ENCODE measurements around the gene HAUS8. TPM values are rescaled to one million over a fixed set of nuclear protein-coding genes. Genes with fewer than 3 reads are reported as not detected.
"Not testable (repeated sequence)": the region's sequence is repeated elsewhere in the genome, so short reads cannot be mapped to it uniquely, and the experiment has no call there.

Gene HAUS8
- polyA plus RNA-seq, 3 donors from 2014 or later: 1.0 to 9.8 (median 4.9) TPM

GRCh38 chr19:17109962-17110598 is 34.8 kb upstream of the HAUS8 start:
- Mint-ChIP-seq H3K4me3 (peak overlapping the region; percentile 41 to 62 (median 50)), H3K9me3 (no peaks in the 10 kb centered on the region), H3K27ac (peak overlapping the region; percentile 66 to 84 (median 81)), H3K4me1 (peaks cover 68 to 82% of the 10 kb centered on the region in 2 donors), H3K27me3 (ENCODE audit: low read depth in 3 of 3) (peaks cover 2 to 8% (median 3%) of the 10 kb centered on the region in 3 donors), H3K36me3 (peaks cover 3 to 14% (median 4%) of the 10 kb centered on the region in 3 donors)
- DNase-seq: peak; percentile 26 to 45 (median 44)

- DNase-seq: no peak
- Mint-ChIP-seq H3K27ac (peak overlapping the region in 5 of 6 donors; percentile 64 to 84 (median 81)), H3K36me3 (peaks cover 3 to 14% (median 6%) of the 10 kb centered on the region in 3 donors), H3K4me3 (peak overlapping the region in 3 of 5 donors; percentile 18 to 55 (median 41)), H3K27me3 (ENCODE audit: low read depth in 3 of 3) (peaks cover 2 to 8% (median 3%) of the 10 kb centered on the region in 3 donors), H3K9me3 (no peaks in the 10 kb centered on the region), H3K4me1 (peaks cover 70 to 82% of the 10 kb centered on the region in 2 donors)
Observed at GRCh38 chr19:17109300-17109699, 34.0 kb upstream of the HAUS8 start.

- peaks cover 4 to 16% (median 7%) of the 10 kb centered on the region in 3 donors for H3K36me3 Mint-ChIP-seq
- peak overlapping the region in 2 of 6 donors; percentile 29 to 71 for H3K27ac Mint-ChIP-seq
- H3K27me3 Mint-ChIP-seq (ENCODE audit: low read depth in 3 of 3): peaks cover 2 to 7% (median 3%) of the 10 kb centered on the region in 3 donors
- peak overlapping the region in 1 of 5 donors; percentile 21 for H3K4me3 Mint-ChIP-seq
- peaks cover 63 to 76% of the 10 kb centered on the region in 2 donors for H3K4me1 Mint-ChIP-seq
- H3K9me3 Mint-ChIP-seq: no peaks in the 10 kb centered on the region
- no peak for DNase-seq
Observed at GRCh38 chr19:17108453-17108784, 33.2 kb upstream of the HAUS8 start.

GRCh38 chr19:17107546-17108452 is 32.5 kb upstream of the HAUS8 start:
- peak overlapping the region in 5 of 6 donors; percentile 29 to 71 (median 45) for H3K27ac Mint-ChIP-seq
- H3K36me3 Mint-ChIP-seq: peaks cover 9 to 22% (median 13%) of the 10 kb centered on the region in 3 donors
- H3K9me3 Mint-ChIP-seq: no peaks in the 10 kb centered on the region
- peaks cover 2 to 10% (median 8%) of the 10 kb centered on the region in 3 donors for H3K27me3 Mint-ChIP-seq (ENCODE audit: low read depth in 3 of 3)
- no peak overlapping the region for H3K4me3 Mint-ChIP-seq
- no peak for DNase-seq
- peaks cover 63 to 76% of the 10 kb centered on the region in 2 donors for H3K4me1 Mint-ChIP-seq

- peaks cover 14 to 29% (median 22%) of the 10 kb centered on the region in 3 donors for H3K36me3 Mint-ChIP-seq
- peaks cover 59 to 68% of the 10 kb centered on the region in 2 donors for H3K4me1 Mint-ChIP-seq
- H3K9me3 Mint-ChIP-seq, H3K4me3 Mint-ChIP-seq, DNase-seq: not testable (repeated sequence)
- H3K27me3 Mint-ChIP-seq (ENCODE audit: low read depth in 3 of 3): peaks cover 2 to 10% (median 9%) of the 10 kb centered on the region in 3 donors
- H3K27ac Mint-ChIP-seq: peak overlapping the region in 1 of 6 donors; percentile 40
Observed at GRCh38 chr19:17106964-17107363, 31.7 kb upstream of the HAUS8 start.

- no peak for DNase-seq
- peak overlapping the region in 3 of 6 donors; percentile 12 to 83 (median 65) for H3K27ac Mint-ChIP-seq
- peaks cover 12 to 24% (median 18%) of the 10 kb centered on the region in 3 donors for H3K36me3 Mint-ChIP-seq
- H3K9me3 Mint-ChIP-seq: no peaks in the 10 kb centered on the region
- no peak overlapping the region for H3K4me3 Mint-ChIP-seq
- H3K27me3 Mint-ChIP-seq (ENCODE audit: low read depth in 3 of 3): peaks cover 4 to 9% (median 8%) of the 10 kb centered on the region in 3 donors
- H3K4me1 Mint-ChIP-seq: peaks cover 56 to 62% of the 10 kb centered on the region in 2 donors
Observed at GRCh38 chr19:17105556-17105955, 30.3 kb upstream of the HAUS8 start.

DNA sequence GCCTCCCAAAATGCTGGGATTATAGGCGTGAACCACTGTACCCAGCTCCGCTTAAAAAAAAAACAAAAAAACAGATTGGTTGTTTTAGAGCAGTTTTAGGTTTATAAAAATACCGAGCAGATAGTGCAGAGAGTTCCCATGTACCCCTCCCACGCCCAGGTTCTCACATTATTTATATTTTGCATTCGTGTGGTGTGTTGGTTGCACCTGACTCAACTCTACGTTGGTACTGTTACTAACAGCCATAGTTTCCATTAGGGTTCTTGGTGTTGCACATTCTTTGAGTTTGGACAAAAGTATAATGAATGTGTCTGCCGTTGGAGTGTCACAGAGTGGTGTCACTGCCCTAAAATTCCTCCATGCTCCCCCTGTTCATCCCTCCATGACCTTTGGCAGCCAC is 29.4 kb upstream of the HAUS8 start:
- Mint-ChIP-seq H3K4me1 (peaks cover 53 to 58% of the 10 kb centered on the region in 2 donors), H3K36me3 (peaks cover 14 to 24% (median 18%) of the 10 kb centered on the region in 3 donors), H3K27ac (peak overlapping the region in 1 of 6 donors; percentile 45), H3K4me3 (no peak overlapping the region), H3K9me3 (no peaks in the 10 kb centered on the region), H3K27me3 (ENCODE audit: low read depth in 3 of 3) (peaks cover 4 to 12% (median 8%) of the 10 kb centered on the region in 3 donors)
- DNase-seq: no peak

DNA sequence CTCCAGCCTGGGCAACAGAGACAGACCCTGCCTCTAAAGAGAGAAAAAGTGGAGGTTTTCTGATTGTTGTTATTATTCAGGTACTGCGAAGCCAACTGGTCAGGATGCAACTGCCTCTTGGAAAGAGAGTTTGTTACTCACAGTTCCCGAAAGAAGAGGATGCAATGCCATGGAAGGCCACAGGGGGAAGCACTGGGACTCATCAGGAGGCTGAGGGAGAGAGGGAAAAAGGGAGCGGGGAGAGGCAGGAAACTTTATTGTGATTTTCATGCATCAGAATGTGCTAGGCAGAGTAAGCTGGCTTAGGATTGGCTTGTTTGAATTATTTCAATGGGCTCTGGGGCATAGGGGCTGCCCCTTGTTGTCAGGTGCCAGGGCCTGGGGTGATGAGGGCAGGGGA is 27.9 kb upstream of the HAUS8 start:
- Mint-ChIP-seq H3K27me3 (ENCODE audit: low read depth in 3 of 3) (peaks cover 4 to 16% (median 12%) of the 10 kb centered on the region in 3 donors), H3K4me3 (no peak overlapping the region), H3K27ac (peak overlapping the region; percentile 32 to 73 (median 44)), H3K9me3 (no peaks in the 10 kb centered on the region), H3K4me1 (peaks cover 59 to 64% of the 10 kb centered on the region in 2 donors), H3K36me3 (peaks cover 14 to 24% (median 23%) of the 10 kb centered on the region in 3 donors)
- DNase-seq: peak in 1 of 3 donors; percentile 18

- Mint-ChIP-seq H3K27ac (peak overlapping the region in 1 of 6 donors; percentile 74), H3K4me3 (no peak overlapping the region), H3K9me3 (no peaks in the 10 kb centered on the region), H3K36me3 (peaks cover 14 to 24% (median 23%) of the 10 kb centered on the region in 3 donors), H3K4me1 (peaks cover 57 to 64% of the 10 kb centered on the region in 2 donors), H3K27me3 (ENCODE audit: low read depth in 3 of 3) (peaks cover 4 to 16% (median 12%) of the 10 kb centered on the region in 3 donors)
- DNase-seq: no peak
Observed at GRCh38 chr19:17101686-17102628, 26.7 kb upstream of the HAUS8 start.

DNA sequence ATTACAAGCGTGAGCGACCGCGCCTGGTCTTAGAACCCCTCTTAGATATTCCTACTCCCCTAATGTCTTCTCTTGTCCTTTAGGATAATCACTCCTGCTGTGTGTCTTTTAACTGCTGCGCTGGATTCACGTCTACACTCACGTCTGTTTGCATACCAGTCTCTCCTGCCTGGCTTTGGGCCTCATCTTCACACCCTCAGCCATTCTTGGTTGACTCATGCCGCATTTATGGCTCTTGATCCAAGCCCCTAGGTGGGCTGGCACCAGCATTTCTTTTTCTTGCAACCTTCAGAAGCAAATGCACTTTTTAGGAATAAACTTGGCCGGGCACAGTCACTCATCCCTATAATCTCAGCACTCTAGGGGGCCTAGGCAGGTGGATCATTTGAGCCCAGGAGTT is 23.1 kb upstream of the HAUS8 start:
- H3K9me3 Mint-ChIP-seq: no peaks in the 10 kb centered on the region
- DNase-seq: no peak
- peaks cover 4 to 16% (median 14%) of the 10 kb centered on the region in 3 donors for H3K27me3 Mint-ChIP-seq (ENCODE audit: low read depth in 3 of 3)
- H3K27ac Mint-ChIP-seq: peak overlapping the region in 4 of 6 donors; percentile 24 to 85 (median 34)
- peaks cover 12 to 21% (median 13%) of the 10 kb centered on the region in 3 donors for H3K36me3 Mint-ChIP-seq
- H3K4me1 Mint-ChIP-seq: peaks cover 55 to 65% of the 10 kb centered on the region in 2 donors
- peak overlapping the region in 1 of 5 donors; percentile 38 for H3K4me3 Mint-ChIP-seq

GRCh38 chr19:17097593-17098126 is 22.4 kb upstream of the HAUS8 start:
- no peak overlapping the region for H3K4me3 Mint-ChIP-seq
- peaks cover 54 to 62% of the 10 kb centered on the region in 2 donors for H3K4me1 Mint-ChIP-seq
- peak overlapping the region in 3 of 6 donors; percentile 12 to 61 (median 61) for H3K27ac Mint-ChIP-seq
- H3K36me3 Mint-ChIP-seq: peaks cover 6 to 14% (median 8%) of the 10 kb centered on the region in 3 donors
- peaks cover 4 to 13% (median 9%) of the 10 kb centered on the region in 3 donors for H3K27me3 Mint-ChIP-seq (ENCODE audit: low read depth in 3 of 3)
- no peaks in the 10 kb centered on the region for H3K9me3 Mint-ChIP-seq
- DNase-seq: no peak

DNA sequence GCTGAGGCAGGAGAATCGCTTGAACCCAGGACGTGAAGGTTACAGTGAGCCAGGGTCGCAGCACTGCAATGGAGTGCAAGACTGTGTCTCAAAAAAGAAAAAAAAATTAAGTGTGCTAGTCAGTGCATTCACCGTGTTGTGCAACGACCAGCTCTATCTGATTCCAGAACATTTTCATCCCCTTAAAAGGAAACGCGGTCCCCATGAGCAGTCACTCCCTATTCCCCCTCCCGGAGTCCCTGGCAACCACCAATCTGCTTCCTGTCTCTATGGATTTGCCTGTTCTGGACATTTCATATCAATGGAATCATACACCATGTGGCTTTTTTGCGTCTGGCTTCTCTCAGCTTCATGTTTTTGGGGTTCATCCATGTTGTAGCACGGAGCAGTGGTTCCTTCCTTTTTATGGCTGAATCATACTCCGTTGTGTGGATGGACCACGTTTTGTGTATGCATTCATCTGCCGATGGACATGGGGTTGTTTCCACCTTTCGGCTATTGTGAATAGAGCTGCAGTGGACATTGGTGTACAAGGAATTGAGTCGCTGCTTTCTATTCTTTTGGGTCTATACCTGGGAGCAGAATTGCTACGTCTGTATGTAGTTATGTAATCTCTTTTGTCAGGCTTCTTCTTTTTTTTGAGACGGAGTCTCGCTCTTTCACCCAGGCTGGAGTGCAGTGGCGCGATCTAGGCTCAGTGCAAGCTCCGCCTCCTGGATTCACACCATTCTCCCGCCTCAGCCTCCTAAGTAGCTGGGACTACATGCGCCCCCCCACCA is 20.1 kb upstream of the HAUS8 start:
- Mint-ChIP-seq H3K27ac (peak overlapping the region in 5 of 6 donors; percentile 30 to 70 (median 43)), H3K36me3 (peaks cover 0 to 7% (median 0%) of the 10 kb centered on the region in 3 donors), H3K27me3 (ENCODE audit: low read depth in 3 of 3) (peaks cover 0 to 11% (median 4%) of the 10 kb centered on the region in 3 donors), H3K4me3 (peak overlapping the region in 1 of 5 donors; percentile 3), H3K9me3 (no peaks in the 10 kb centered on the region), H3K4me1 (peaks cover 60 to 69% of the 10 kb centered on the region in 2 donors)
- DNase-seq: no peak

All from immature natural killer cell (primary cell).